Stomach (tissue), 4 donors: Measurements from ENCODE around the gene ARSG.

Source experiments
- CTCF ChIP-seq, 7 experiments: fragments of 450-650 bp in 4 of 7; fragments of 200-600 bp in 3 of 7; sonication (generic) in 3 of 7; IDR thresholded peaks; one replicate each; pipeline ENCODE4 v1.5.1; 2016 to 2019; ENCODE audit warnings: antibody characterized with exemption in 7 of 7, control low read depth in 2 of 7, mild to moderate bottlenecking in 1 of 7
- EP300 ChIP-seq: sonication (generic); formaldehyde crosslinking; IDR thresholded peaks from one replicate; pipeline ENCODE4 v1.6.1; 2017; ENCODE audit warnings: antibody characterized with exemption
- POLR2A ChIP-seq, 4 donors: fragments of 450-650 bp; IDR thresholded peaks; one replicate each; pipeline ENCODE4 v1.6.1; 2016; ENCODE audit warnings: antibody characterized with exemption in 4 of 4, control low read depth in 2 of 4, mild to moderate bottlenecking in 1 of 4, moderate library complexity in 1 of 4
- POLR2AphosphoS5 ChIP-seq, 3 donors: sonication (generic); formaldehyde crosslinking; IDR thresholded peaks; one replicate each; pipeline ENCODE4 v1.6.1; 2016; ENCODE audit warnings: antibody characterized with exemption in 3 of 3

- TF ChIP-seq CTCF (IDR thresholded peaks at IDR 0.05), result no peak
- no peak for TF ChIP-seq POLR2A (IDR thresholded peaks at IDR 0.05)
- no peak for TF ChIP-seq POLR2AphosphoS5 (IDR thresholded peaks at IDR 0.05)
- TF ChIP-seq EP300, result no peak
Measured at GRCh38 chr17:68306819-68307218, 15.5 kb downstream of the ARSG start.
